ENCODE results near the gene MCM7.

MCM7 gene

DNA sequence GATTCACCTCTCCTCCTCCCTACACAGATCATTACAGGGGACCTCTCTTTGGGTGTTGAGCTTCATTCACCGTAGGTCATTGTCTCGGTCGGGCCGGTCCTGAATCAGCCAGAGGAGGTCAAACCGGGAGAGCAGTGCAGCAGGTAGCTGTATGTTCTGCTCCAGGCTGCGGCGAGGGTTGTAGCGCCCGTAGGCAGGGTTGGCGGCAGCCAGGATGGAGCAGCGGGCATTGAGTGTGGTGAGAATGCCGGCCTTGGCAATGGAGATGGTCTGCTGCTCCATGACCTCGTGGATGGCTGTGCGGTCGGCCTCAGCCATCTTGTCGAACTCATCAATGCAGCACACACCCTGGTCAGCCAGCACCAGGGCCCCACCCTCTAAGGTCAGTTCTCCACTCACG lies 5.5 kb downstream of the MCM7 start:
- Mint-ChIP-seq H3K27ac (peak overlapping the region in 1 of 2 donors; percentile 7), H3K9me3 (no peaks in the 10 kb centered on the region), H3K4me1 (ENCODE audit: low read depth in 2 of 2) (peaks cover 21 to 35% of the 10 kb centered on the region in 2 donors), H3K4me3 (peak overlapping the region in 1 of 2 donors; percentile 51), H3K27me3 (no peaks in the 10 kb centered on the region), H3K36me3 (ENCODE audit: insufficient read depth) (peaks cover 100% of the 10 kb centered on the region)
- ATAC-seq (replicated peaks) (no peak), DNase-seq (no peak)

DNA sequence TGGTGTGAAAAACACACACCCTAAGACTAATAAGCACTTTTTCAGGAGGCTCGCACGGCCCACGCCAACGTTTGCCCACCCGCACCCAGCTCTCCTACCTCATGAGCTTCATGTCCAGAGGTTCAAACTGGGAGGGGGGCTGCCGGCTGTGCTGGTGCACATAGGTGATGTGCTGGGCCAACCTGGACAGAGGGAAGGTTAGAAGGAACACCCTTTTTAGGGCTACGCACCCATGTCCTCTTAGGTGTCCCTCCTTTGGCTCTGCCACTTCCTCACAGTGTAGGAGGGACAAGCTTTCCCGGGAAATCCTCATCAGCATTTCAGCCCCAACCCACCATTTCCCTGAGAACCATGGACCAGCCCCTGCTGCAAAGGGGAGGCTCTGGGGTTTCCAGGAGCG lies 5.9 kb downstream of the MCM7 start:
- no peak overlapping the region for H3K27ac Mint-ChIP-seq
- H3K4me3 Mint-ChIP-seq, result peak overlapping the region in 1 of 2 donors; percentile 51
- H3K36me3 Mint-ChIP-seq (ENCODE audit: insufficient read depth), result peaks cover 96% of the 10 kb centered on the region
- ATAC-seq (replicated peaks) (no peak), DNase-seq (no peak)
- H3K4me1 Mint-ChIP-seq (ENCODE audit: low read depth in 2 of 2), result peaks cover 23 to 34% of the 10 kb centered on the region in 2 donors
- no peaks in the 10 kb centered on the region for H3K27me3 Mint-ChIP-seq
- no peaks in the 10 kb centered on the region for H3K9me3 Mint-ChIP-seq

DNA sequence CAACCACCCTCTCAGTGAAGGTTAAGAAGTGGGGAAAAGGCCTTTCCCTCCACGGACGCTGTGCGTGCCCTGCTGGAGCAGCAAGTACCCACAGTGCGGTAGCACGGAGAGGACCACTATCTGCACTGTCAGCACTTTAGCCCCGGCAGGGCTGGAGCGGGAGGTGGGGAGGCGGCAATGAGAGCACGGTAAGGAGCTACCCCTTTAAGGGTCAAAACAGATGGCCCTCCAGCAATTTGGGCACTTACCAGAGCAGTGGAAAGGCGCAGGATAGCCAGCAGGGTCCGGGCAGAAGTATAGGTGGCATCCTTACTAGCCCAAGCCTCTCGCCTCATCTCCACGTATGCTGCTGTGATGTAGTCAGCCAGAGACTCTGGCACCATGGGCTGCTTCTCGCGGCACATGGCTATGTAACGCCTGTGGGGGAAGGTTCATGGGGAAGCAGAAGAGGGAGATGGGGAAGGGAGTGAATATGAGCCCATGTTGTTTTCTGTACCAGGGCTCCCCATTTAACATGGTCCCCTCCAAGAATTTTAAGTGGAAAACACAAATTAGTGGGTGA lies 7.2 kb downstream of the MCM7 start:
- Mint-ChIP-seq H3K4me3 (no peak overlapping the region), H3K4me1 (ENCODE audit: low read depth in 2 of 2) (peaks cover 21 to 32% of the 10 kb centered on the region in 2 donors), H3K27me3 (no peaks in the 10 kb centered on the region), H3K9me3 (no peaks in the 10 kb centered on the region), H3K27ac (peak overlapping the region in 1 of 2 donors; percentile 75), H3K36me3 (ENCODE audit: insufficient read depth) (peaks cover 89% of the 10 kb centered on the region)
- no peak for ATAC-seq (replicated peaks)
- DNase-seq, result no peak

DNA sequence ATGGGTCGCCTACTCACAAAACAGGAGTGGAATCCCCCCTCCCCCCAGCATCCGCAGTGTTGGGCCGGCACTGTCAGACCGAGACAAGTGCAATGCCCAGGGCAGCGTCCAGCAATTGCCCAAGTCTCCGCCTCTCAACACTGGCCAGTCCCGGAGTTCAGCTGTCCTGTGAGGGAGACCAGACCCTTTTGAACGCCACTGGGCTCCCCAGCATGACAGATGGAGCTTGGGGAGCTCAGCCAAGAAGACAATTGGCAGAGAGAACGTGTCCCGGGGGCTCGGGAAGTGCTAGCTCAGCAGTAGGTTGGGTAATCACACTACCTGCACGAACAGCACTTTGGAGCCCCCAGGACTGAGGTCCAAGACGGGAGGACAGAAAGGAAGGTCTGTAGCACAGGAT lies 7.7 kb downstream of the MCM7 start:
- ATAC-seq (replicated peaks) (no peak), DNase-seq (no peak)
- Mint-ChIP-seq H3K27me3 (no peaks in the 10 kb centered on the region), H3K4me3 (no peak overlapping the region), H3K9me3 (no peaks in the 10 kb centered on the region), H3K4me1 (ENCODE audit: low read depth in 2 of 2) (peaks cover 16 to 26% of the 10 kb centered on the region in 2 donors), H3K27ac (peak overlapping the region in 1 of 2 donors; percentile 75), H3K36me3 (ENCODE audit: insufficient read depth) (peaks cover 88% of the 10 kb centered on the region)

DNA sequence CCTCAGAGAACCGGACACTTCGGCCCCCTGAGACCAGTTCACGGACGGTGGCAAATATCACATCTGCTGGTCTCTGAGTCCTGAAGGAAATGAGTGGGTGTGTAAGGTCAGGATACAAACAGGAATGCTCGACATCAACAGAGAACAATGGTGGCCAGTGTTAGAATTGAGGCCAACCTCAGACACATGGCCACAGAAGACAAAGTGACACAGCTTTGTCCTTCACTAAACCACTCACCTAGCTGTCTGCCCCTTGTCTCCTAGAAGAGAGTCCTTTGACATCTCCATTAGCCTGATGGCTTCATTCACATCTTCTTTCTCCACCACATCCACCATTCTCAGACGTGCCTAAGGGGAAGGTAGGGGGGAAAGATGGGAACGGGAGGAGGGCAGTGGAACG lies 8.1 kb downstream of the MCM7 start:
- peaks cover 13 to 24% of the 10 kb centered on the region in 2 donors for H3K4me1 Mint-ChIP-seq (ENCODE audit: low read depth in 2 of 2)
- H3K27ac Mint-ChIP-seq, result peak overlapping the region in 1 of 2 donors; percentile 75
- no peak overlapping the region for H3K4me3 Mint-ChIP-seq

DNA sequence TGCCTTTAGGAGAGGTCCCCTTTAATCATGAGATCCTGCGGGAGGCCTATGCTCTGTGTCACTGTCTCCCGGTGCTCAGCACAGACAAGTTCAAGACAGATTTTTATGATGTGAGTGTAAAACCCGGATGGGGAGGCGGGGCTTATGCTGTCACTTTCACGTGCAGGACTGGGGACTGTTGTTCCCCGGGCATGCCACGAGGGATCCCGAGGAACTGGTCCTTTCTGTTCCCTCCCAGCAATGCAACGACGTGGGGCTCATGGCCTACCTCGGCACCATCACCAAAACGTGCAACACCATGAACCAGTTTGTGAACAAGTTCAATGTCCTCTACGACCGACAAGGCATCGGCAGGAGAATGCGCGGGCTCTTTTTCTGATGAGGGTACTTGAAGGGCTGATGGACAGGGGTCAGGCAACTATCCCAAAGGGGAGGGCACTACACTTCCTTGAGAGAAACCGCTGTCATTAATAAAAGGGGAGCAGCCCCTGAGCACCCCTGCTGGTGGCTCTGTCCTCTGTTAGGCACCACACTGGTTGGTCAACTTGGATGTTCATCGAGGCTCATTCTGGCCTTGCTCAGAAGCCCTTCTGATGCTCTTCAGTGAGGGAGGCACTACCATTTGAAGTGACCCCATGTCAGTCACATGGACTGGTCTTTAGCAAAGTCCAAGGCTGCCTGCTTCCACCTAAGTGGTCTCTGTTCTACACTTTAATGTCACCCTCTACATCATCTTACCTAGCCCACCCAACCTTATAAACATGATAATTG lies 9.6 kb downstream of the MCM7 start:
- no peak overlapping the region for H3K4me3 Mint-ChIP-seq
- no peak for ATAC-seq (replicated peaks)
- no peaks in the 10 kb centered on the region for H3K9me3 Mint-ChIP-seq
- peaks cover 76% of the 10 kb centered on the region for H3K36me3 Mint-ChIP-seq (ENCODE audit: insufficient read depth)
- H3K27me3 Mint-ChIP-seq, result no peaks in the 10 kb centered on the region
- H3K4me1 Mint-ChIP-seq (ENCODE audit: low read depth in 2 of 2), result peaks cover 11 to 19% of the 10 kb centered on the region in 2 donors
- H3K27ac Mint-ChIP-seq, result peak overlapping the region in 1 of 2 donors; percentile 55
- DNase-seq, result no peak

More for the DNA sequence above, 8.1 kb downstream of the MCM7 start:
- no peaks in the 10 kb centered on the region for H3K9me3 Mint-ChIP-seq
- ATAC-seq (replicated peaks), result no peak
- DNase-seq, result no peak
- peaks cover 87% of the 10 kb centered on the region for H3K36me3 Mint-ChIP-seq (ENCODE audit: insufficient read depth)
- no peaks in the 10 kb centered on the region for H3K27me3 Mint-ChIP-seq

DNA sequence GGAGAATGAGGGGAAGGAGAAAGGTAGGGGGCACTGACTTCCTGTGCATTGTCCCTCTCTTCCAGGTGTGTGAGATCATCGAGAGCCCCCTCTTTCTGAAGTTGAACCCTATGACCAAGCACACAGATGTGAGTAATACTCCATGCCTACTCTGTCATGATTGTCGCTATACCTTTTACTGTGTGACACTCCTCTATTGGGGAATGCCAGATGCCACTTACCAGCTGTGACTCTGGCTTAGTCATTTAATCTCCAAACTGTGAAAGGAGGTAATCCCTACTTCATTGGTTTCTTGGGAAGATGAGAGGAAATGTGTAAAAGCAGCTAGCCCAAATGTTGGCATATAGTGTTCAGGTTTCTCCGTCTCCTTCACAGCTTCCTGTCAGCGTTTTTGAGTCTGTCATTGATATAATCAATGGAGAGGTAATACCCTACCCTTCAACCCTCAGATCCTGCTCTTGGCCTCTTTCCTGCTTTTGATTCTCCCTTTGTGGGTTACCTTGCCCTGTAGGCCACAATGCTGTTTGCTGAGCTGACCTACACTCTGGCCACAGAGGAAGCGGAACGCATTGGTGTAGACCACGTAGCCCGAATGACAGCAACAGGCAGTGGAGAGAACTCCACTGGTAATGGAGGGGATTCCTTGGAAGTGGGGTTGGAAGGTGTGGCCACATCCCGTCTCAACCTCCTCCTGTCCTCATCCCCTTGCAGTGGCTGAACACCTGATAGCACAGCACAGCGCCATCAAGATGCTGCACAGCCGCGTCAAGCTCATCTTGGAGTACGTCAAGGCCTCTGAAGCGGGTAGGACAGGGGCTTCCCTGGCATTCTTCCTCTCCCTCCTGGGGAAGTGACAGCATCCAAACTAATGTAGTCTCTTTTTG lies 10.4 kb downstream of the MCM7 start:
- no peak for ATAC-seq (replicated peaks)

DNA sequence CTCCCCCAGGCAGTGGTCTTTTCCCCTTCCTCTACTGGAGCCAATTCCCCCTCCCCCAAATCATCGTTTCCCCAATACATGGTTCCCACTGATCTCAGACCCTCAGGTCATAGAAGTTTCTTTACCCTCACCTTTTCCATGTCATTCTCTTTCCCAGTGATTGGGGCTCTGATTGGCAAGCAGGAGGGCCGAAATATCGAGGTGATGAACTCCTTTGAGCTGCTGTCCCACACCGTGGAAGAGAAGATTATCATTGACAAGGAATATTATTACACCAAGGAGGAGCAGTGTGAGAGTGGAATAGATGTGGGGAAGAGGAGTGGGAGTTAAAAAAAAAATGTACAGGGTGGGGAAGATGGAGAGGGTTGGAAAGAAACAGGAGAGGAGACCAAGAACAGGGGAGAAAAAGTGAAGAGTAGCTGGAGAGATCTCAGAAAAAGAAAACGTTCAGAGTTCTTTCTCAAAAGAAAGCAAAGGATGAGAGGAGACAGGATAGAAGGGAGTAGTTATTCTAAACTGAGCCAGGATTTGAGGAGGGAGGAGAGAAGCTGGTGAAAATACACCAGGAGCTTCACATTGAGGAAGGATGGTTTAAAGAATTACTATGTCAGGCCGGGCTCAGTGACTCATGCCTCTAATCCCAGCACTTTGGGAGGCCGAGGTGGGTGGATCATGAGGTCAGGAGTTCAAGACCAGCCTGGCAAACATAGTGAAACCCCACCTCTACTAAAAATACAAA lies 11.6 kb downstream of the MCM7 start:
- Mint-ChIP-seq H3K27ac (peak overlapping the region; percentile 90 to 92), H3K36me3 (ENCODE audit: insufficient read depth) (peaks cover 57% of the 10 kb centered on the region)
- no peak for DNase-seq

More for the DNA sequence above, 10.4 kb downstream of the MCM7 start:
- Mint-ChIP-seq H3K4me3 (no peak overlapping the region), H3K9me3 (no peaks in the 10 kb centered on the region), H3K27me3 (no peaks in the 10 kb centered on the region), H3K36me3 (ENCODE audit: insufficient read depth) (peaks cover 68% of the 10 kb centered on the region), H3K27ac (peak overlapping the region in 1 of 2 donors; percentile 55), H3K4me1 (ENCODE audit: low read depth in 2 of 2) (peaks cover 11 to 19% of the 10 kb centered on the region in 2 donors)
- no peak for DNase-seq

DNA sequence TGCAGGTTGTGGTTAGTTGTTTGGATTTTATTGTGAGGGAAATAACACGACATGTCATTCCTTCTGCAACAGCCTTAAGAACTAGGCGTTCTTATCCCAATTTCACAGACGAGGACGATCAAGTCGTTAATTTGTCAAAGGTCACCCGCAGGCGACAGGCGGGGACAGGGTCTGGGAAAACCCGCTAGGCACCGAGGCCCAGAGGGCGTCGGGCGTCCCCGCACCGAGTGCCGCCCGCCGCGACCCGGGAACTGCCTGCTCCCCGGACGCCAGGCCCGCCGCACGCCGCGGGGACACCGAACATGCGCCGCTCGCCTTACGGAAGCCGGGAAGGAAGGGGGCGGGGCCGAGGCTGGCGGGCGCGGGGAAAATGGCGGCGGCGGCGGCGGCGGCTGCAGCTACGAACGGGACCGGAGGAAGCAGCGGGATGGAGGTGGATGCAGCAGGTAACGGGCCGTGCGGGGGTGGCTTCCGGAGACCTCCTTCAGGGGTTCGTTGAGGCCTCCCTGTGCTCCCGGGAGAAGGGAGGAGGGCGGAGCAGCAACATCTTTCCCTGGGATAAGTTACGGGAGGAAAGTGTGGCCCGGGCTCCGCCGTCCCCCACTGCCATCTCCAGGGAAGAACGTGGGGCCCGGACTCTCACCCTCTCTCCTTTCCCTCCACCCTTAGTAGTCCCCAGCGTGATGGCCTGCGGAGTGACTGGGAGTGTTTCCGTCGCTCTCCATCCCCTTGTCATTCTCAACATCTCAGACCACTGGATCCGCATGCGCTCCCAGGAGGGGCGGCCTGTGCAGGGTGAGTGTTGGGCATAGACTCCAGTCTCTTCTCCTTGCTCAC lies 12.4 kb downstream of the MCM7 start, which contains the start of gene COPS6:
TSS of gene COPS6 (plus strand) at position 349 of the 837 bp plus-strand sequence. CDS start at position 371, 22 bp downstream.
- H3K9me3 Mint-ChIP-seq, result no peaks in the 10 kb centered on the region
- peak; percentile 87 for ATAC-seq (replicated peaks)
- peak; percentile 85 to 88 (median 87) for DNase-seq
- H3K36me3 Mint-ChIP-seq (ENCODE audit: insufficient read depth), result peaks cover 49% of the 10 kb centered on the region
- H3K27me3 Mint-ChIP-seq, result no peaks in the 10 kb centered on the region
- H3K4me1 Mint-ChIP-seq (ENCODE audit: low read depth in 2 of 2), result peaks cover 11 to 16% of the 10 kb centered on the region in 2 donors
- peak within 1 kb of the TSS; percentile 90 to 92 for H3K27ac Mint-ChIP-seq
- H3K4me3 Mint-ChIP-seq, result peak within 1 kb of the TSS; percentile 85 to 90

More for the DNA sequence above, 11.6 kb downstream of the MCM7 start:
- H3K4me3 Mint-ChIP-seq, result peak overlapping the region; percentile 85 to 90
- peaks cover 11 to 16% of the 10 kb centered on the region in 2 donors for H3K4me1 Mint-ChIP-seq (ENCODE audit: low read depth in 2 of 2)
- ATAC-seq (replicated peaks), result no peak
- no peaks in the 10 kb centered on the region for H3K9me3 Mint-ChIP-seq
- no peaks in the 10 kb centered on the region for H3K27me3 Mint-ChIP-seq

DNA sequence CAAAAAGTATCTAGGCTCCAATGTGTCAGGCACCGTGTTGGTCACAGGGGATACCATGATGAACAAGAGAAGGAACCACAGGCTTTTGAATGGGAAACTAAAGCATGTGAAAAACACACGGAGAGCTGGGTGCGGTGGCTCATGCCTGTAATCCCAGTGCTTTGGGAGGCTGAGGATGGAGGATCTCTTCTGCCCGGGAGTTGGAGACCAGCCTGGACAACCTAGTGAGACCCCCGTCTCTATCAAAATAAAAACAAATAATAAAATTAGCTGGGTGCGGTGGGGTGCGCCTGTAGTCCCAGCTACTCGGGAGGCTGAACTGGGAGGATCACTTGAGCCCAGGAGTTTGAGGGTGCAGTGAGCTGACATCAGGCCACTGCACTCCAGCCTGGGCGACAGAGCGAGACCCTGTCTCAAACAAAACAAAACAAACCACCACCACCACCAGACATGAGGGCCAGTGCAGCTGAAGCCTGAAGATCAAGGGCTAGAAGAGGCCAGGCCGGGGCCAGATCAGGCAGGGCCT lies 13.0 kb downstream of the MCM7 start:
- Mint-ChIP-seq H3K4me3 (peak overlapping the region; percentile 85 to 90), H3K36me3 (ENCODE audit: insufficient read depth) (peaks cover 42% of the 10 kb centered on the region), H3K27me3 (no peaks in the 10 kb centered on the region), H3K27ac (peak overlapping the region; percentile 90 to 92), H3K9me3 (no peaks in the 10 kb centered on the region), H3K4me1 (ENCODE audit: low read depth in 2 of 2) (peaks cover 11 to 13% of the 10 kb centered on the region in 2 donors)
- ATAC-seq (replicated peaks) (no peak), DNase-seq (no peak)

DNA sequence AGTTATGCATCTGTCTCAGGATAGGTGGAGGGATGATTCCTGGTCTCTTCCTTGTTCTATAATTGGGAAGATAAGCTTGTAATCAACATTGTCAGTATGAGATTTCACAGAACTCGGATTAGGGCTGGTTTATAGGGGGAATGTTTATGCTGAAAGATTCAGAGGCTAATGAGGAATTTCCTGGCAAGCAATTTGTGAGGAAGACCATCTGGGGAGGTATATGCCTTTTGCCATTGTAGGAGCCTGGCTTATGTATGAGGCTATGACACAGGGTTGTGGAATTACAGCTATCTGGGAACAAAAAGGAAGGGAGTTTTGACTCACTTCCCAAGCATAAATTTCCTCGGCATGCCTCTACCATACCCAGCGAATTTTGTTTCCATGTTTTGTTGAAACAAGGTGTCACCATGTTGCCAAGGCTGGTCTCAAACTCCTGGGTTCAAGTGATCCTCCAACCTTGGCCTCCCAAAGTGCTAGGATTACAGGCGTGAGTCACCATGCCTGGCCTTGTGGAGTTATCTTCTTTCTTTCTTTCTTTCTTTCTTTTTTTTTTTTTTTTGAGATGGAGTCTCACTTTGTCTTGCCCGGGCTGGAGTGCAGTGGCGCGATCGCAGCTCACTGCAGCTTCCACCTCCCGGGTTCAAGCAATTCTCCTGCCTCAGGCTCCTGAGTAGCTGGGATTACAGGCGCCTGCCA lies 14.0 kb downstream of the MCM7 start:
- Mint-ChIP-seq H3K36me3 (ENCODE audit: insufficient read depth) (peaks cover 36% of the 10 kb centered on the region), H3K4me1 (ENCODE audit: low read depth in 2 of 2) (peaks cover 18 to 19% of the 10 kb centered on the region in 2 donors), H3K27ac (peak overlapping the region in 1 of 2 donors; percentile 92), H3K4me3 (peak overlapping the region in 1 of 2 donors; percentile 36), H3K9me3 (no peaks in the 10 kb centered on the region), H3K27me3 (no peaks in the 10 kb centered on the region)
- no peak for DNase-seq
- no peak for ATAC-seq (replicated peaks)
